ENCODE results near the gene COL6A5.

DNA sequence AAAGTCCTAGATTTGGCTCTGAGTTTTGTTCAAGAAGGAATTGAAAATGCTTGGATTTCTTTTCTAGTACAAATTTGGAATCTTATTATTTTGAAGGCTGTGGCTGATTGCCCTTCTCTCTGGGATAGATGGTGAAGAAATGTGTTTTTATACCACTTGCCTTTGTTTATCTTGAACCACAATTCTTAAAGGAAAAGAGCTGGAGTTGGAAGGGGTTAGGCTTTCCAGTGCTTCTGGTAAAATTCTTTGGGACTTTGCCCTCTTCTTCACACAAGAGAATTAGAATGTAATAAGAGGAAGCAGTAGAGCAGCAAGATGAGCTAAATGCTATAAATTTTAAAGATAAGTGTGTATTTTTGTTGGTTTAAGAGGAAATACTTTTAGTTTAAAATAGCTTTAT lies 65.8 kb downstream of the COL6A5 start:
- no peak for TF ChIP-seq YY1 (IDR thresholded peaks at IDR 0.05; ENCODE audit: insufficient read depth, insufficient read length)
- no peak for TF ChIP-seq SUZ12 (IDR thresholded peaks at IDR 0.05; ENCODE audit: extremely low read depth, insufficient read depth, insufficient read length)

Measured in NT2/D1 (cell line).